Measurements from ENCODE around the gene ABR. TPM values are rescaled to one million over a fixed set of nuclear protein-coding genes. Genes with fewer than 3 reads are reported as not detected.

Gene ABR
- polyA plus RNA-seq, 3 donors, result 19.8 to 160 (median 26.0) TPM

GRCh38 chr17:1076982-1077302 is 102.8 kb downstream of the ABR start:
- Mint-ChIP-seq H3K4me1 (peaks cover 14% of the 10 kb centered on the region), H3K36me3 (peaks cover 56 to 89% of the 10 kb centered on the region in 2 donors), H3K27me3 (ENCODE audit: low read depth in 3 of 3) (no peaks in the 10 kb centered on the region), H3K27ac (peak overlapping the region in 2 of 7 donors; percentile 13 to 57), H3K4me3 (no peak overlapping the region), H3K9me3 (peaks cover 0 to 3% (median 0%) of the 10 kb centered on the region in 7 donors)
- no peak overlapping the region for H3K4me2 ChIP-seq (replicated peaks; ENCODE audit: extremely low read depth, low read length, poor library complexity, severe bottlenecking)
- peaks cover 9 to 12% of the 10 kb centered on the region in 2 donors for H3K4me1 ChIP-seq (ENCODE audit: control insufficient read depth in 1 of 2, insufficient read depth in 2 of 2, low read length in 2 of 2)
- no peak overlapping the region for H3K4me3 ChIP-seq (replicated peaks in 1 of 3; ENCODE audit: low read depth in 2 of 3, low read length in 3 of 3)
- H3K27me3 ChIP-seq (ENCODE audit: control insufficient read depth in 2 of 2, insufficient read depth in 2 of 2, low read length in 2 of 2), result no peaks in the 10 kb centered on the region
- intact Hi-C loops (cut with micrococcal nuclease), result no loop called here
- TF ChIP-seq, protein P1, sequence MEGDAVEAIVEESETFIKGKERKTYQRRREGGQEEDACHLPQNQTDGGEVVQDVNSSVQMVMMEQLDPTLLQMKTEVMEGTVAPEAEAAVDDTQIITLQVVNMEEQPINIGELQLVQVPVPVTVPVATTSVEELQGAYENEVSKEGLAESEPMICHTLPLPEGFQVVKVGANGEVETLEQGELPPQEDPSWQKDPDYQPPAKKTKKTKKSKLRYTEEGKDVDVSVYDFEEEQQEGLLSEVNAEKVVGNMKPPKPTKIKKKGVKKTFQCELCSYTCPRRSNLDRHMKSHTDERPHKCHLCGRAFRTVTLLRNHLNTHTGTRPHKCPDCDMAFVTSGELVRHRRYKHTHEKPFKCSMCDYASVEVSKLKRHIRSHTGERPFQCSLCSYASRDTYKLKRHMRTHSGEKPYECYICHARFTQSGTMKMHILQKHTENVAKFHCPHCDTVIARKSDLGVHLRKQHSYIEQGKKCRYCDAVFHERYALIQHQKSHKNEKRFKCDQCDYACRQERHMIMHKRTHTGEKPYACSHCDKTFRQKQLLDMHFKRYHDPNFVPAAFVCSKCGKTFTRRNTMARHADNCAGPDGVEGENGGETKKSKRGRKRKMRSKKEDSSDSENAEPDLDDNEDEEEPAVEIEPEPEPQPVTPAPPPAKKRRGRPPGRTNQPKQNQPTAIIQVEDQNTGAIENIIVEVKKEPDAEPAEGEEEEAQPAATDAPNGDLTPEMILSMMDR (IDR thresholded peaks at IDR 0.05), result no peak
- peaks cover 7% of the 10 kb centered on the region for H3K79me2 ChIP-seq (ENCODE audit: insufficient read depth, low read length)
- peak overlapping the region in 1 of 2 donors; percentile 7 for H3K27ac ChIP-seq (ENCODE audit: low read depth in 1 of 2, low read length in 2 of 2)
- WGBS (ENCODE audit: insufficient coverage), result no CpG with 5 or more reads among the region's 6 CpGs
- H2AFZ ChIP-seq (ENCODE audit: insufficient read depth, low read depth, low read length, poor library complexity, severe bottlenecking), result no peak overlapping the region
- H3K9ac ChIP-seq (ENCODE audit: insufficient read depth, low read length, poor library complexity, severe bottlenecking), result no peak overlapping the region
- H4K20me1 ChIP-seq (ENCODE audit: insufficient read depth, low read length), result peaks cover 86% of the 10 kb centered on the region
- no peak for DNase-seq
- no peaks in the 10 kb centered on the region for H3K9me3 ChIP-seq (replicated peaks in 1 of 2; ENCODE audit: control insufficient read depth in 1 of 2, insufficient read depth in 1 of 2, low read length in 2 of 2)
- H3K36me3 ChIP-seq (replicated peaks in 1 of 2; ENCODE audit: control insufficient read depth in 1 of 2, insufficient read depth in 2 of 2, low read length in 2 of 2), result peaks cover 69 to 88% of the 10 kb centered on the region in 2 donors

DNA sequence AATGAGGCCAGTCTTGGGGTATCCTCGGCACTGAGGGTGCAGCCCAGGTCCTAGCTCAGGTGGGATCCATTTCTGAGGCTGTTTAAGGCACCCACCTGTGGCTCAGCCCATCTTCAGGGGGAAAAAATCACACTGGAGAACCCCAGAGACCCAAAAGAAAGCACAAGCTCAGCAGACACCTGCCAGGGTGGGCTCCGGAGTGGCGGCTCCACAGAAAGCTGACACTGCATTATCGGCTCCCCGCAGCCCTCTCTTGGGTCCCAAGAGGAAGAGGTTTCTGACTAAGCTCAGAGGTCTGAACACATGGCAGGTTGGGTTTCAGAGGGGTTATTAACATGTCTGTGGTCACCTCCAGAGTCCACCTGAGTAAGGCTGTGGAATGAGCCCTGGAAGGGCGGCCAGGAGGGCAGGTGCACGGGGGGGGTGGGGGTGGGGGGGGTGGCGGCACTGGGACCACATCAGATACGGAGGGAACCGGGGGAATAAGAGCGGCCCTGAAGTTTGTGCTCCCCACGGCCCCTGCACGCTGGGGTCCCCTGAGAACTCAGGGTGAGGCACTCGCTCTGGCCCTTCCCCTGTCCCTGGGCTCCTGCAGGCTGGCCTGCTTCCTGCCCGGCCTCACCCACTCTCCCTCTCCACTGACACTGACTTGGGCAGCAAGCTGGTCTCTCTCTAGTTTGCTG is 103.3 kb downstream of the ABR start:
- Histone ChIP-seq H3K9me3 (replicated peaks in 1 of 2; ENCODE audit: control insufficient read depth in 1 of 2, insufficient read depth in 1 of 2, low read length in 2 of 2) (no peaks in the 10 kb centered on the region), H3K4me1 (ENCODE audit: control insufficient read depth in 1 of 2, insufficient read depth in 2 of 2, low read length in 2 of 2) (peaks cover 9 to 12% of the 10 kb centered on the region in 2 donors), H2AFZ (ENCODE audit: insufficient read depth, low read depth, low read length, poor library complexity, severe bottlenecking) (no peak overlapping the region), H3K9ac (ENCODE audit: insufficient read depth, low read length, poor library complexity, severe bottlenecking) (no peak overlapping the region), H3K27me3 (ENCODE audit: control insufficient read depth in 2 of 2, insufficient read depth in 2 of 2, low read length in 2 of 2) (no peaks in the 10 kb centered on the region), H3K4me3 (replicated peaks in 1 of 3; ENCODE audit: low read depth in 2 of 3, low read length in 3 of 3) (no peak overlapping the region), H4K20me1 (ENCODE audit: insufficient read depth, low read length) (peaks cover 87% of the 10 kb centered on the region), H3K36me3 (replicated peaks in 1 of 2; ENCODE audit: control insufficient read depth in 1 of 2, insufficient read depth in 2 of 2, low read length in 2 of 2) (peaks cover 69 to 88% of the 10 kb centered on the region in 2 donors), H3K4me2 (replicated peaks; ENCODE audit: extremely low read depth, low read length, poor library complexity, severe bottlenecking) (no peak overlapping the region), H3K79me2 (ENCODE audit: insufficient read depth, low read length) (peaks cover 7% of the 10 kb centered on the region), H3K27ac (ENCODE audit: low read depth in 1 of 2, low read length in 2 of 2) (no peak overlapping the region)
- peaks cover 0 to 3% (median 0%) of the 10 kb centered on the region in 7 donors for H3K9me3 Mint-ChIP-seq
- no peak for DNase-seq
- intact Hi-C loops (cut with micrococcal nuclease), result no loop called here
- no peaks in the 10 kb centered on the region for H3K27me3 Mint-ChIP-seq (ENCODE audit: low read depth in 3 of 3)
- H3K27ac Mint-ChIP-seq, result peak overlapping the region in 2 of 7 donors; percentile 42 to 57
- H3K36me3 Mint-ChIP-seq, result peaks cover 57 to 89% of the 10 kb centered on the region in 2 donors
- TF ChIP-seq, protein P1 (IDR thresholded peaks at IDR 0.05), result no peak
- no peak overlapping the region for H3K4me3 Mint-ChIP-seq
- 95% methylated on average over 15 of the region's 15 CpGs for WGBS (ENCODE audit: insufficient coverage)
- peaks cover 14% of the 10 kb centered on the region for H3K4me1 Mint-ChIP-seq
